Karpas-422 (cell line): Measurements from ENCODE around the gene TNFAIP8L1. TPM values are rescaled to one million over a fixed set of nuclear protein-coding genes. Genes with fewer than 3 reads are reported as not detected.

ENCODE experiments used
- DNase-seq: peaks from one replicate; pipeline ENCODE4 v3.0.0-alpha.2; 2015
- H2AFZ ChIP-seq: fragments of 200-600 bp; sonication (generic); 2 replicates; pipeline ENCODE4 v1.6.1; 2014; ENCODE audit warnings: antibody characterized with exemption, low read length, mixed read lengths
- H3K27ac ChIP-seq: fragments of 200-600 bp; sonication (generic); 2 replicates; pipeline ENCODE4 v1.5.1; 2014; ENCODE audit warnings: mild to moderate bottlenecking, low read length, moderate library complexity
- H3K27me3 ChIP-seq: fragments of 200-600 bp; sonication (generic); 2 replicates; pipeline ENCODE4 v1.6.1; 2014; ENCODE audit warnings: low read length, mixed read lengths
- H3K36me3 ChIP-seq: fragments of 200-600 bp; sonication (generic); 2 replicates; pipeline ENCODE4 v1.6.1; 2014; ENCODE audit warnings: low read length, mixed read lengths; ENCODE audit not compliant: insufficient read depth
- H3K4me1 ChIP-seq: fragments of 200-600 bp; sonication (generic); 2 replicates; pipeline ENCODE4 v1.6.1; 2014; ENCODE audit warnings: mild to moderate bottlenecking, low read length, mixed read lengths
- H3K4me2 ChIP-seq: fragments of 200-600 bp; sonication (generic); 2 replicates; pipeline ENCODE4 v1.6.1; 2014; ENCODE audit warnings: low read length, low read depth, mild to moderate bottlenecking; ENCODE audit not compliant: poor library complexity, severe bottlenecking
- H3K4me3 ChIP-seq: fragments of 200-600 bp; sonication (generic); 2 replicates; pipeline ENCODE4 v1.5.1; 2014; ENCODE audit warnings: mild to moderate bottlenecking, antibody characterized with exemption, low read length, mixed read lengths
- H3K79me2 ChIP-seq: fragments of 200-600 bp; sonication (generic); 2 replicates; pipeline ENCODE4 v1.6.1; 2014; ENCODE audit warnings: mild to moderate bottlenecking, low read length, mixed read lengths
- H3K9ac ChIP-seq: fragments of 200-600 bp; sonication (generic); 2 replicates; pipeline ENCODE4 v1.6.0; 2014; ENCODE audit warnings: low read length
- H3K9me2 ChIP-seq: fragments of 200-600 bp; sonication (generic), shearing (Covaris generic); replicated peaks from 2 replicates; pipeline ENCODE4 v1.6.0; 2014; ENCODE audit warnings: mild to moderate bottlenecking, low read length, moderate library complexity; ENCODE audit not compliant: insufficient read depth
- H3K9me3 ChIP-seq: fragments of 300-700, 200-600 bp; sonication (generic); 2 replicates; pipeline ENCODE4 v1.6.1; 2014; ENCODE audit warnings: low read length, mixed read lengths
- H4K20me1 ChIP-seq: fragments of 200-600 bp; sonication (generic); 2 replicates; pipeline ENCODE4 v1.6.1; 2014; ENCODE audit warnings: mild to moderate bottlenecking, antibody characterized with exemption, low read length, low read depth; ENCODE audit not compliant: insufficient read depth
- total RNA-seq: library from RNA; depleted of rRNA; stranded (reverse); fragments of >200 nt; shearing (Covaris generic); gene quantifications from 2 replicates; pipeline ENCODE4 v1.2.3, GENCODE V29; 2014; ENCODE audit warnings: low replicate concordance

Gene TNFAIP8L1
- total RNA-seq, 1 experiment from 2014 or later, result 1.8 TPM

DNA sequence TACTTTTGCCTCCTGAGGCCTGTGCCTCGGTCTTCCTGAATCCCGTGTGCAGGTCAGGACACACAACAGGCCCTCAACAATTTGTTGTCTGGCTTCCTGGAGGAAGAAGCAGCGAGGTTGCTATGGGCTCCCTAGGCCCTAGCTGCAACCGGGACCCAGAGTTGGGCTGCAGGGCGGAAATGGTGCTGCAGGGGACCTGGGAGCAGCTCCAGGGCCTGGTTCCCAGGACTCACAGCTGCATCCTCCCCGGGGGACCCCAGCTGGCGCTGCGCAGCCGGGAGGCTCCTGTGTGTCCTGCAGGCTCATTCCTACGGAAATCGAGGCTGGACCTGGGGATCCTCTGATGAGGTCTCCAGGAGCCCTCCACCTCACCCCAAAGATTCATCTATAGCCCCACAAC, 999 bp upstream of the TNFAIP8L1 start:
- no peaks in the 10 kb centered on the region for H3K27me3 ChIP-seq
- H3K4me1 ChIP-seq, result peaks cover 26% of the 10 kb centered on the region
- peak overlapping the region; percentile 55; the same call in 1 of the 2 replicates for H3K4me3 ChIP-seq
- H3K9me3 ChIP-seq, result no peaks in the 10 kb centered on the region
- peak overlapping the region; percentile 74 for H3K4me2 ChIP-seq
- H3K79me2 ChIP-seq, result peaks cover 17% of the 10 kb centered on the region
- peak overlapping the region; percentile 69 for H3K9ac ChIP-seq
- no peaks in the 10 kb centered on the region for H3K9me2 ChIP-seq
- peak overlapping the region; percentile 74 for H3K27ac ChIP-seq
- H2AFZ ChIP-seq, result no peak overlapping the region
- no peaks in the 10 kb centered on the region for H3K36me3 ChIP-seq
- H4K20me1 ChIP-seq, result no peaks in the 10 kb centered on the region
- no peak for DNase-seq

GRCh38 chr19:4639531-4640246, 373 bp downstream of the TNFAIP8L1 start:
- peaks cover 17% of the 10 kb centered on the region for H3K79me2 ChIP-seq
- DNase-seq, result no peak
- no peak overlapping the region for H3K27ac ChIP-seq
- H3K36me3 ChIP-seq, result no peaks in the 10 kb centered on the region
- H3K4me3 ChIP-seq, result peak overlapping the region; percentile 100
- H3K9me3 ChIP-seq, result no peaks in the 10 kb centered on the region
- H3K4me1 ChIP-seq, result peaks cover 26% of the 10 kb centered on the region
- H3K27me3 ChIP-seq, result no peaks in the 10 kb centered on the region
- peak overlapping the region; percentile 60; the same call in 1 of the 2 replicates for H2AFZ ChIP-seq
- peak overlapping the region; percentile 96 for H3K9ac ChIP-seq
- H3K9me2 ChIP-seq, result no peaks in the 10 kb centered on the region
- H4K20me1 ChIP-seq, result no peaks in the 10 kb centered on the region
- peak overlapping the region; percentile 100 for H3K4me2 ChIP-seq

GRCh38 chr19:4640247-4641000, 1.1 kb downstream of the TNFAIP8L1 start:
- H3K36me3 ChIP-seq, result no peaks in the 10 kb centered on the region
- no peaks in the 10 kb centered on the region for H3K9me3 ChIP-seq
- H3K4me3 ChIP-seq, result peak overlapping the region; percentile 100
- H3K9ac ChIP-seq, result peak overlapping the region; percentile 96
- H3K9me2 ChIP-seq, result no peaks in the 10 kb centered on the region
- H3K27ac ChIP-seq, result no peak overlapping the region
- peaks cover 17% of the 10 kb centered on the region for H3K79me2 ChIP-seq
- H4K20me1 ChIP-seq, result no peaks in the 10 kb centered on the region
- H3K4me1 ChIP-seq, result peaks cover 26% of the 10 kb centered on the region
- no peaks in the 10 kb centered on the region for H3K27me3 ChIP-seq
- H3K4me2 ChIP-seq, result peak overlapping the region; percentile 100
- no peak overlapping the region for H2AFZ ChIP-seq
- no peak for DNase-seq

- H3K4me1 ChIP-seq, result peaks cover 23% of the 10 kb centered on the region
Observed at GRCh38 chr19:4641132-4641531, 1.8 kb downstream of the TNFAIP8L1 start.

GRCh38 chr19:4642625-4643024, 3.3 kb downstream of the TNFAIP8L1 start:
- no peaks in the 10 kb centered on the region for H3K9me3 ChIP-seq
- no peak overlapping the region for H3K9ac ChIP-seq
- H3K27me3 ChIP-seq, result no peaks in the 10 kb centered on the region
- H3K27ac ChIP-seq, result no peak overlapping the region
- H3K79me2 ChIP-seq, result peaks cover 17% of the 10 kb centered on the region
- H3K4me2 ChIP-seq, result no peak overlapping the region
- DNase-seq, result no peak
- H3K4me1 ChIP-seq, result peaks cover 20% of the 10 kb centered on the region
- H4K20me1 ChIP-seq, result no peaks in the 10 kb centered on the region
- no peaks in the 10 kb centered on the region for H3K9me2 ChIP-seq
- H2AFZ ChIP-seq, result no peak overlapping the region
- H3K36me3 ChIP-seq, result no peaks in the 10 kb centered on the region
- H3K4me3 ChIP-seq, result no peak overlapping the region

More at GRCh38 chr19:4641132-4641531, 1.8 kb downstream of the TNFAIP8L1 start:
- Histone ChIP-seq H3K4me2 (no peak overlapping the region), H3K9me2 (no peaks in the 10 kb centered on the region), H3K9ac (no peak overlapping the region; the same call in 1 of the 2 replicates), H3K4me3 (no peak overlapping the region), H3K36me3 (no peaks in the 10 kb centered on the region), H3K27ac (no peak overlapping the region), H3K9me3 (no peaks in the 10 kb centered on the region), H3K27me3 (no peaks in the 10 kb centered on the region), H4K20me1 (no peaks in the 10 kb centered on the region), H3K79me2 (peaks cover 17% of the 10 kb centered on the region), H2AFZ (no peak overlapping the region)
- DNase-seq, result no peak

DNA sequence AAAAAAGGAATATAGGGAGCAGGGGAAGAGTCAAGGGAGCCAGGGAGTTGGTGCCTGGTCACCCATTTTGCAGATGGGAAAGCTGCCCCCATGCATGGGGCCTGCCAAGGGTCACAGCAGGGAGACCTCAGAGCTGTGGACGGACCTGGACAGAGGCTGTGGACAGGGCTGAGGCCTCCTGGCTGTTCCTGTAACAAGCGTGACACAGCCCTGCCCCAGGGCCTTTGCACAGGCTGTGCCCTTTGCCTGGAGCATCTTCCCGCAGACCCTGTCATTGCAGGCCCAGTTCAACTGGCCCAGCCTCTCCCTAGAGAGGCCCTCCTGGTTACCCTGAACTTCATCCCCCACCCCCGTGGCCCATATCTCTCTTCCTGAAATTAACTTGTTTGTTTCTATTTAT, 6.4 kb downstream of the TNFAIP8L1 start:
- H3K27ac ChIP-seq, result no peak overlapping the region
- H3K36me3 ChIP-seq, result no peaks in the 10 kb centered on the region
- no peaks in the 10 kb centered on the region for H3K27me3 ChIP-seq
- no peak for DNase-seq
- H3K4me1 ChIP-seq, result peaks cover under 1% of the 10 kb centered on the region
- H3K9ac ChIP-seq, result no peak overlapping the region
- peaks cover 4% of the 10 kb centered on the region for H3K79me2 ChIP-seq
- no peak overlapping the region for H3K4me2 ChIP-seq
- H3K4me3 ChIP-seq, result no peak overlapping the region
- H2AFZ ChIP-seq, result no peak overlapping the region
- no peaks in the 10 kb centered on the region for H3K9me2 ChIP-seq
- no peaks in the 10 kb centered on the region for H4K20me1 ChIP-seq
- H3K9me3 ChIP-seq, result no peaks in the 10 kb centered on the region

DNA sequence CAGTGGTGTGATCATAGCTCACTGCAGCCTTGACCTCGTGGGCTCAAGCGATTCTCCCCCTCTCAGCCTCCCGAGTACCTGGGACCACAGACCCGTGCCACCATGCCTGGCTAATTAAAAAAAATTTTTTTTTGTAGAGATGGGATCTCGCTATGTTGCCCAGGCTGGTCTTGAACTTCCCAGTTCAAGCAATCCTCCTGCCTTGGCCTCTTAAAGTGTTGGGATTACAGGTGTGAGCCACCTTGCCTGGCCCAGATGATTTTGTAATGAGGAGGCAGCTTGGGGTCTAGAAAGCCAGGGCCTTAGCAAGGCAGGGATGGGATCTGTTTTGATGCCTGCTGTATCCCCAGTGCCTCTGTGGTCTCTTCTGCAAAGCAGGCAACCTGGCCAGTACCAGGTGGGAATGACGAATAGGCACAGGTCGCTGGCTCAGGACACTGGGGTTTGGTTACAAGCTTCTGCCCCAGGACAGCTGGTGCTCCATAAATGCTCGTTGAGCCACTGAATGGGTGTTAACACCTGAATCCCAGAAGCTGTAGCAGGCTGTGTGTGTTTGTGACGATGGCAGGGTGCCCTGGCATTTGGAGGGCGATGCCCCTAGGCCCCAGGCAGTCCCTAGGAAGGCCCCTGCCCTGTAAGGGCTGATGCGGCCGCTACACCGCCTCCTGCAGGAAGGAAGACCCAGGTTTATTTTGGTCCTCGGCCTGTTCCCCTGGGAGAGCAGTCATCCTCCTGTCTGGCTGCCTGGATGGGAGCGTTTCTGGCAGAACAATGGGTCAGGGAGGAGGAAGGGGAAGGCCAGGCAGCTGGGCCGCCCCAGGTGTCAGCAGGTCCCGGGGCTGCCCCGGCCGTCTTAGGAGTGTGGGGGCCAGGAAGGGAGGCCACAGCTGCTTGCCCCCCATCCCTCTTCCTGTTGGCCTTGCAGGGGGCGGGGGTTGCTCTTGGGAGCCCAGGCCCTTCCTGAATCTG, 8.6 kb downstream of the TNFAIP8L1 start:
- H3K79me2 ChIP-seq, result no peaks in the 10 kb centered on the region
- no peak overlapping the region for H3K4me2 ChIP-seq

More for the DNA sequence above, 8.6 kb downstream of the TNFAIP8L1 start:
- no peak for DNase-seq
- Histone ChIP-seq H3K27ac (no peak overlapping the region), H3K9me3 (no peaks in the 10 kb centered on the region), H3K4me1 (no peaks in the 10 kb centered on the region), H4K20me1 (no peaks in the 10 kb centered on the region), H3K27me3 (no peaks in the 10 kb centered on the region), H3K4me3 (no peak overlapping the region), H3K36me3 (no peaks in the 10 kb centered on the region), H3K9ac (no peak overlapping the region), H2AFZ (no peak overlapping the region), H3K9me2 (no peaks in the 10 kb centered on the region)
